ENCODE measurements around the gene PIK3IP1.

DNA sequence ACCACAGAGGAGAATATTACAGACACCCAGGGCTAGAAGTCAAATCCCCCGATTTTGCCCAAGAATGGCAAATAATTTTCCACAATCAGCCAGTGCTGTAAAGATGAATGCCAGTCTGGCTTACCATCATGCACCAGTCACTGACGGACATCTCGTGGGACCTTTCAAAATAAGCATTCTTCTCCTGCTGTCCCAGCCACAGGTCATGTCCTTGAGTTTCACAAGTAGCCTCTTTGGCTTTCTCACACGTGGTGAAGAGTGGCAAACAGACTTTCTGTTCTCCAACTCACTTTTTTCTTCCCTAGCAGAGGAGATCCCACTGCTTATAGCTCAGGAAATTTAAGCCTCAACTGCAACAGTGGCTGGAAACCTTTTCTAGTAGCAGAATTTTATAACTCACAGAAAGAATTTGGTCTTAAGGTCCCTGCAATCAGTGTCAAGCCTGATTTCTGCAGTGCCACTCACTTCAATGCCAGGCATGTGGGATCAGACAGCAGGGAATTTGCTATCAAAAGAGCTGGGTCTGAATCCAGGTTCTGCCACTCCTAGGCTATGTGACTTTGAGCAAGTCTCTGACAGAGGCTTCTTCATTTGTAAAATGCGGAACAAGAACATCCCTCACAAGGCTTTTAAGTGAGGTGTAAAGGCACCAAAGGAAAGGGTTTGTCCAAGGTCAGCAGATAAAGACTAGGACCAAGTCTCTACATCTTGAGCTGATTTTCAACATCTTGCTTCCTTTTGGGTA, 3.6 kb downstream of the PIK3IP1 start:
- TF ChIP-seq YY1 (IDR thresholded peaks at IDR 0.05; ENCODE audit: low read depth, low read length) (no peak), SUZ12 (IDR thresholded peaks at IDR 0.05; ENCODE audit: low read length) (no peak), SP1 (IDR thresholded peaks at IDR 0.05; ENCODE audit: low read depth, low read length) (no peak)
- TF ChIP-seq, protein P1, sequence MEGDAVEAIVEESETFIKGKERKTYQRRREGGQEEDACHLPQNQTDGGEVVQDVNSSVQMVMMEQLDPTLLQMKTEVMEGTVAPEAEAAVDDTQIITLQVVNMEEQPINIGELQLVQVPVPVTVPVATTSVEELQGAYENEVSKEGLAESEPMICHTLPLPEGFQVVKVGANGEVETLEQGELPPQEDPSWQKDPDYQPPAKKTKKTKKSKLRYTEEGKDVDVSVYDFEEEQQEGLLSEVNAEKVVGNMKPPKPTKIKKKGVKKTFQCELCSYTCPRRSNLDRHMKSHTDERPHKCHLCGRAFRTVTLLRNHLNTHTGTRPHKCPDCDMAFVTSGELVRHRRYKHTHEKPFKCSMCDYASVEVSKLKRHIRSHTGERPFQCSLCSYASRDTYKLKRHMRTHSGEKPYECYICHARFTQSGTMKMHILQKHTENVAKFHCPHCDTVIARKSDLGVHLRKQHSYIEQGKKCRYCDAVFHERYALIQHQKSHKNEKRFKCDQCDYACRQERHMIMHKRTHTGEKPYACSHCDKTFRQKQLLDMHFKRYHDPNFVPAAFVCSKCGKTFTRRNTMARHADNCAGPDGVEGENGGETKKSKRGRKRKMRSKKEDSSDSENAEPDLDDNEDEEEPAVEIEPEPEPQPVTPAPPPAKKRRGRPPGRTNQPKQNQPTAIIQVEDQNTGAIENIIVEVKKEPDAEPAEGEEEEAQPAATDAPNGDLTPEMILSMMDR (IDR thresholded peaks at IDR 0.05; ENCODE audit: control extremely low read depth in 1 of 3, insufficient read depth in 1 of 3, low read depth in 1 of 3, low read length in 3 of 3) = no peak
- TF ChIP-seq, protein P2, sequence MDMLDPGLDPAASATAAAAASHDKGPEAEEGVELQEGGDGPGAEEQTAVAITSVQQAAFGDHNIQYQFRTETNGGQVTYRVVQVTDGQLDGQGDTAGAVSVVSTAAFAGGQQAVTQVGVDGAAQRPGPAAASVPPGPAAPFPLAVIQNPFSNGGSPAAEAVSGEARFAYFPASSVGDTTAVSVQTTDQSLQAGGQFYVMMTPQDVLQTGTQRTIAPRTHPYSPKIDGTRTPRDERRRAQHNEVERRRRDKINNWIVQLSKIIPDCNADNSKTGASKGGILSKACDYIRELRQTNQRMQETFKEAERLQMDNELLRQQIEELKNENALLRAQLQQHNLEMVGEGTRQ (IDR thresholded peaks at IDR 0.05; ENCODE audit: low read length) = no peak
